HepG2 (cell line): ENCODE results near the gene PPIA. TPM values are rescaled to one million over a fixed set of nuclear protein-coding genes. Genes with fewer than 3 reads are reported as not detected.

ENCODE experiments used
- ATF7-NPFF ChIP-seq: sonication (generic); formaldehyde crosslinking; IDR thresholded peaks from 2 replicates; pipeline ENCODE4 v1.8.1; 2023; ENCODE audit warnings: mild to moderate bottlenecking, low read depth, missing genetic modification reagents, moderate library complexity
- BHLHE40 ChIP-seq: IDR thresholded peaks from 2 replicates; pipeline ENCODE4 v1.6.1; 2011; ENCODE audit warnings: low read length, improper control_type of control experiment
- GTF2F1 ChIP-seq: fragments of 150-350 bp; IDR thresholded peaks from 2 replicates; pipeline ENCODE4 v1.6.1; 2014; ENCODE audit warnings: low read length
- HNF4G ChIP-seq, 2 experiments: sonication (generic) in 1 of 2; formaldehyde crosslinking in 1 of 2; IDR thresholded peaks; 2 replicates each; pipeline versions ENCODE4 v1.4.0 to v1.6.1; 2011 to 2020; ENCODE audit warnings: borderline replicate concordance in 2 of 2, low read depth in 2 of 2, mild to moderate bottlenecking in 2 of 2, low read length in 1 of 2, missing genetic modification reagents in 1 of 2, moderate library complexity in 1 of 2
- HOXA5 ChIP-seq: sonication (generic); formaldehyde crosslinking; IDR thresholded peaks from 2 replicates; pipeline ENCODE4 v1.4.0; 2020; ENCODE audit warnings: missing genetic modification reagents
- KMT2B ChIP-seq: IDR thresholded peaks from 2 replicates; pipeline ENCODE4 v1.6.1; 2016; ENCODE audit warnings: missing genetic modification reagents, missing compliant biosample characterization
- MED8 ChIP-seq: sonication (generic); formaldehyde crosslinking; IDR thresholded peaks from 2 replicates; pipeline ENCODE4 v1.8.1; 2023; ENCODE audit warnings: mild to moderate bottlenecking, missing genetic modification reagents; ENCODE audit not compliant: insufficient replicate concordance
- NFE2 ChIP-seq: sonication (generic); formaldehyde crosslinking; IDR thresholded peaks from 2 replicates; pipeline ENCODE4 v1.4.0; 2020; ENCODE audit warnings: missing genetic modification reagents
- RAD51 ChIP-seq: fragments of 450-650 bp; IDR thresholded peaks from 2 replicates; pipeline ENCODE4 v1.6.1; 2016; ENCODE audit warnings: borderline replicate concordance
- RERE ChIP-seq: IDR thresholded peaks from 2 replicates; pipeline ENCODE4 v1.6.1; 2016; ENCODE audit warnings: low read depth, missing genetic modification reagents, missing compliant biosample characterization
- SATB2 ChIP-seq: sonication (generic); formaldehyde crosslinking; IDR thresholded peaks from 2 replicates; pipeline ENCODE4 v1.5.0; 2020; ENCODE audit warnings: missing genetic modification reagents
- SIN3B ChIP-seq: fragments of 150-350 bp; IDR thresholded peaks from 2 replicates; pipeline ENCODE4 v1.6.1; 2014; ENCODE audit warnings: low read length
- THAP11 ChIP-seq: IDR thresholded peaks from 2 replicates; pipeline ENCODE4 v1.6.1; 2016; ENCODE audit warnings: missing biosample characterization, missing genetic modification reagents
- UBTF ChIP-seq: sonication (generic); formaldehyde crosslinking; IDR thresholded peaks from 2 replicates; pipeline ENCODE4 v1.4.0; 2020; ENCODE audit warnings: mild to moderate bottlenecking, missing genetic modification reagents
- ZBTB38 ChIP-seq: sonication (generic); formaldehyde crosslinking; IDR thresholded peaks from 2 replicates; pipeline ENCODE4 v1.5.1; 2020; ENCODE audit warnings: mild to moderate bottlenecking, missing genetic modification reagents
- ZFP37 ChIP-seq: sonication (generic); formaldehyde crosslinking; IDR thresholded peaks from 2 replicates; pipeline ENCODE4 v1.4.0; 2020; ENCODE audit warnings: missing genetic modification reagents, borderline replicate concordance
- ZFY ChIP-seq: sonication (generic); formaldehyde crosslinking; IDR thresholded peaks from 2 replicates; pipeline ENCODE4 v1.4.0; 2020; ENCODE audit warnings: missing genetic modification reagents
- ZNF414 ChIP-seq: sonication (generic); formaldehyde crosslinking; IDR thresholded peaks from 2 replicates; pipeline ENCODE4 v1.5.0; 2020; ENCODE audit warnings: missing genetic modification reagents
- ZNF570 ChIP-seq: sonication (generic); formaldehyde crosslinking; IDR thresholded peaks from 2 replicates; pipeline ENCODE4 v1.4.0; 2020; ENCODE audit warnings: mild to moderate bottlenecking, missing genetic modification reagents, borderline replicate concordance
- ZNF576 ChIP-seq: sonication (generic); formaldehyde crosslinking; IDR thresholded peaks from 2 replicates; pipeline ENCODE4 v1.4.0; 2020; ENCODE audit warnings: mild to moderate bottlenecking, missing genetic modification reagents
- ZNF709 ChIP-seq: sonication (generic); formaldehyde crosslinking; IDR thresholded peaks from 2 replicates; pipeline ENCODE4 v1.5.0; 2020; ENCODE audit warnings: mild to moderate bottlenecking, missing genetic modification reagents
- ZSCAN5A ChIP-seq: sonication (generic); formaldehyde crosslinking; IDR thresholded peaks from 2 replicates; pipeline ENCODE4 v1.8.0; 2022; ENCODE audit warnings: mild to moderate bottlenecking, missing genetic modification reagents, borderline replicate concordance
- polyA plus RNA-seq, 8 experiments: library from polyadenylated mRNA; depleted of rRNA in 3 of 8; stranded (reverse) in 7 of 8; unstranded in 1 of 8; fragments of >200 nt; fragmentation: Illumina TruSeq in 4 of 8; extraction: Trizol in 4 of 8; gene quantifications; 2 replicates each; pipeline versions ENCODE4 v1.2.1 to v1.2.3, GENCODE V29; 2011 to 2016; ENCODE audit warnings: low read depth in 4 of 8, missing spikeins in 1 of 8, mixed read lengths in 1 of 8; ENCODE audit not compliant: insufficient read depth in 1 of 8
- total RNA-seq, 5 experiments: library from RNA; depleted of rRNA; stranded (reverse); fragments of >200 nt; fragmentation: Illumina TruSeq; extraction: Trizol; gene quantifications; 2 replicates each; pipeline ENCODE4 v1.2.3, GENCODE V29; 2016; ENCODE audit warnings: low read depth in 1 of 5

PPIA gene
- total and polyA plus RNA-seq, 2 of the 13 experiments (the other 11 are each of a cell fraction or from before 2014, with no cell fraction given) = 2,268 to 3,010 TPM

GRCh38 chr7:44847509-44847919, 51.0 kb downstream of the PPIA start (continued):
- no peak for TF ChIP-seq SATB2 (CRISPR knock-in tag)
- no peak; the same call in 1 of the 2 replicates for TF ChIP-seq BHLHE40
- no peak for TF ChIP-seq HNF4G (IDR thresholded peaks at IDR 0.05; ENCODE audit: borderline replicate concordance, low read depth, low read length)
- no peak for TF ChIP-seq HNF4G (CRISPR knock-in tag; IDR thresholded peaks at IDR 0.05; ENCODE audit: borderline replicate concordance, low read depth)
- TF ChIP-seq ZNF570 (CRISPR knock-in tag) = no peak
- no peak for TF ChIP-seq ATF7-NPFF (CRISPR knock-in tag)
- no peak for TF ChIP-seq MED8 (CRISPR knock-in tag)
- TF ChIP-seq SIN3B = no peak
- no peak for TF ChIP-seq HOXA5 (CRISPR knock-in tag)
- no peak for TF ChIP-seq ZFP37 (CRISPR knock-in tag)
- TF ChIP-seq ZFY = peak; percentile 78; the same call in 1 of the 2 replicates
- no peak for TF ChIP-seq NFE2 (CRISPR knock-in tag)
- no peak for TF ChIP-seq ZNF576 (CRISPR knock-in tag)
- TF ChIP-seq GTF2F1 = no peak
- no peak for TF ChIP-seq THAP11 (CRISPR knock-in tag)
- TF ChIP-seq ZNF414 (CRISPR knock-in tag) = no peak
- no peak for TF ChIP-seq ZSCAN5A (CRISPR knock-in tag)
- no peak for TF ChIP-seq ZNF709 (CRISPR knock-in tag)
- no peak for TF ChIP-seq RERE (CRISPR knock-in tag)
- TF ChIP-seq ZBTB38 = no peak; the same call in 1 of the 2 replicates
- no peak for TF ChIP-seq RAD51
- TF ChIP-seq KMT2B (CRISPR knock-in tag) = no peak; the same call in none of the 2 replicates
- peak; percentile 61; the same call in 1 of the 2 replicates for TF ChIP-seq UBTF (CRISPR knock-in tag)
